Measurements from ENCODE around the gene ARHGAP12.

DNA sequence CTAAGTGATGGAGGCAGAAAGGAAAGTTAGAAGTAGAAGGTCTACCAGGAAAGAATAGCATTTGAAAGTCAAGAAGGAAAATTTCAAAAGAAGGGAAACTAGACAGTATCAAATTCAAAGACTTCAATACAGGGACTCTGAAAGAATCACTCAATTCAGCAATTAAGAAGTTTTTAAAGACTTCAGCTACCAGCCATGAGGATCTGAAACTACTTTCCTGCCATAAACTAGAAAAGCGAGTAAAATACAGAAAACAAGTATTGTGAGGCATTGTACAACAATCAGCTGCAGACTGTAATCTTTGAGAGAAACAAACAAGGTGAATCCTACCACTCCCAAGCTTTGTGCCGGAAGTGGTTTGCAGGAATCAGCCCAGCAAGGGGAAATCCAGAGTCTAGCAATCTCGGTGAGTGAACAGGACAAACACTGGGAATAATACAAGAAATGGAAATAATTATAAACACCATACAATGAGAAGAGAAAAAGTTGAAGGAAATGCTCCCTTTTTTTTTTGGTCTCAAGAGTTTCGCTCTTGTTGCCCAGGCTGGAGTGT lies 62.4 kb downstream of the ARHGAP12 start:
- TF ChIP-seq, protein P1, sequence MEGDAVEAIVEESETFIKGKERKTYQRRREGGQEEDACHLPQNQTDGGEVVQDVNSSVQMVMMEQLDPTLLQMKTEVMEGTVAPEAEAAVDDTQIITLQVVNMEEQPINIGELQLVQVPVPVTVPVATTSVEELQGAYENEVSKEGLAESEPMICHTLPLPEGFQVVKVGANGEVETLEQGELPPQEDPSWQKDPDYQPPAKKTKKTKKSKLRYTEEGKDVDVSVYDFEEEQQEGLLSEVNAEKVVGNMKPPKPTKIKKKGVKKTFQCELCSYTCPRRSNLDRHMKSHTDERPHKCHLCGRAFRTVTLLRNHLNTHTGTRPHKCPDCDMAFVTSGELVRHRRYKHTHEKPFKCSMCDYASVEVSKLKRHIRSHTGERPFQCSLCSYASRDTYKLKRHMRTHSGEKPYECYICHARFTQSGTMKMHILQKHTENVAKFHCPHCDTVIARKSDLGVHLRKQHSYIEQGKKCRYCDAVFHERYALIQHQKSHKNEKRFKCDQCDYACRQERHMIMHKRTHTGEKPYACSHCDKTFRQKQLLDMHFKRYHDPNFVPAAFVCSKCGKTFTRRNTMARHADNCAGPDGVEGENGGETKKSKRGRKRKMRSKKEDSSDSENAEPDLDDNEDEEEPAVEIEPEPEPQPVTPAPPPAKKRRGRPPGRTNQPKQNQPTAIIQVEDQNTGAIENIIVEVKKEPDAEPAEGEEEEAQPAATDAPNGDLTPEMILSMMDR (IDR thresholded peaks at IDR 0.05): no peak
- no peak for TF ChIP-seq POLR2A (IDR thresholded peaks at IDR 0.05)

All from prostate gland (tissue), 2 donors.